Suprapubic skin (tissue), 4 donors: Measurements from ENCODE around the gene TEAD2. TPM values are rescaled to one million over a fixed set of nuclear protein-coding genes. Genes with fewer than 3 reads are reported as not detected.

ENCODE experiments used
- DNase-seq, 2 donors: peaks; one replicate each; pipeline ENCODE4 v3.0.0-alpha.2; 2019; ENCODE audit warnings: low spot score in 2 of 2
- H3K27ac ChIP-seq: fragments of 200-600 bp; sonication (generic); one replicate; pipeline ENCODE4 v1.5.1; 2019
- H3K27me3 ChIP-seq: fragments of 200-600 bp; sonication (generic); one replicate; pipeline ENCODE4 v1.5.1; 2019
- H3K36me3 ChIP-seq: fragments of 200-600 bp; sonication (generic); one replicate; pipeline ENCODE4 v1.5.1; 2019
- H3K4me1 ChIP-seq: fragments of 200-600 bp; sonication (generic); one replicate; pipeline ENCODE4 v1.5.1; 2019
- H3K4me3 ChIP-seq: fragments of 200-600 bp; sonication (generic); one replicate; pipeline ENCODE4 v1.5.1; 2019; ENCODE audit warnings: mild to moderate bottlenecking
- H3K9me3 ChIP-seq: fragments of 200-600 bp; sonication (generic); one replicate; pipeline ENCODE4 v1.5.1; 2019
- EP300 ChIP-seq: sonication (generic); formaldehyde crosslinking; IDR thresholded peaks from one replicate; pipeline ENCODE4 v1.6.1; 2017; ENCODE audit warnings: antibody characterized with exemption
- POLR2A ChIP-seq, 2 donors: fragments of 450-650 bp; IDR thresholded peaks; one replicate each; pipeline ENCODE4 v1.6.1; 2017; ENCODE audit warnings: antibody characterized with exemption in 2 of 2, mild to moderate bottlenecking in 2 of 2, moderate library complexity in 2 of 2
- POLR2AphosphoS5 ChIP-seq, 3 donors: sonication (generic); formaldehyde crosslinking; IDR thresholded peaks; one replicate each; pipeline ENCODE4 v1.6.1; 2017; ENCODE audit warnings: antibody characterized with exemption in 3 of 3
- WGBS: methylation state at CpG from one replicate; pipeline ENCODE4 v1.1.5; 2018; 5-methylcytosine and 5-hydroxymethylcytosine counted together
- total RNA-seq, 4 donors: library from RNA; depleted of rRNA; stranded (reverse); fragments of >200 nt; gene quantifications; one replicate each; pipeline ENCODE4 v1.1.0, GENCODE V29; 2016
- TF ChIP-seq, protein P1 (sequence below), 2 donors: fragments of 200-600 bp in 1 of 2; fragments of 450-650 bp in 1 of 2; sonication (generic) in 1 of 2; IDR thresholded peaks; one replicate each; pipeline ENCODE4 v1.5.1; 2016 to 2019; ENCODE audit warnings: antibody characterized with exemption in 2 of 2, mild to moderate bottlenecking in 1 of 2, moderate library complexity in 1 of 2

The TEAD2 gene
- total RNA-seq, 4 donors from 2014 or later, result 10.6 to 15.4 (median 13.2) TPM

DNA sequence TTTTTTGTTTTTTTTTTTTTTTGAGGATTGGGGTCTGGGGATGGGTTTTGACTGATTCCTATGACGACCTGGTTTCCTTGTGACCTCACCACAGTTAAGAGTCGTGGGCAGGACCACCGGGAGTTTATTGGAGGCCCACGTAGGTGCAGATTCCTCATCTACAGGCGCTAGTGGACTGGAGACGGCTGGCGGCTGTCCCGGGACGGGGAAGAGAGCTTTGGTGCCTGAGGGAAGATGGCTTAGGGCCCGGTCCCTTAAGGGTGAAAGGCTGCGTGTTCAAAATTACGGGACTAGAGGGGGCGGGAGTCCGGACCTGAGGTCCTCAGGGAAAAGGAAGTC, 682 bp upstream of the TEAD2 start:
- TF ChIP-seq, protein P1, sequence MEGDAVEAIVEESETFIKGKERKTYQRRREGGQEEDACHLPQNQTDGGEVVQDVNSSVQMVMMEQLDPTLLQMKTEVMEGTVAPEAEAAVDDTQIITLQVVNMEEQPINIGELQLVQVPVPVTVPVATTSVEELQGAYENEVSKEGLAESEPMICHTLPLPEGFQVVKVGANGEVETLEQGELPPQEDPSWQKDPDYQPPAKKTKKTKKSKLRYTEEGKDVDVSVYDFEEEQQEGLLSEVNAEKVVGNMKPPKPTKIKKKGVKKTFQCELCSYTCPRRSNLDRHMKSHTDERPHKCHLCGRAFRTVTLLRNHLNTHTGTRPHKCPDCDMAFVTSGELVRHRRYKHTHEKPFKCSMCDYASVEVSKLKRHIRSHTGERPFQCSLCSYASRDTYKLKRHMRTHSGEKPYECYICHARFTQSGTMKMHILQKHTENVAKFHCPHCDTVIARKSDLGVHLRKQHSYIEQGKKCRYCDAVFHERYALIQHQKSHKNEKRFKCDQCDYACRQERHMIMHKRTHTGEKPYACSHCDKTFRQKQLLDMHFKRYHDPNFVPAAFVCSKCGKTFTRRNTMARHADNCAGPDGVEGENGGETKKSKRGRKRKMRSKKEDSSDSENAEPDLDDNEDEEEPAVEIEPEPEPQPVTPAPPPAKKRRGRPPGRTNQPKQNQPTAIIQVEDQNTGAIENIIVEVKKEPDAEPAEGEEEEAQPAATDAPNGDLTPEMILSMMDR (IDR thresholded peaks at IDR 0.05), result no peak
- TF ChIP-seq POLR2AphosphoS5 (IDR thresholded peaks at IDR 0.05) (no peak), POLR2A (IDR thresholded peaks at IDR 0.05) (no peak), EP300 (no peak)
- Histone ChIP-seq H3K9me3 (no peaks in the 10 kb centered on the region), H3K36me3 (peaks cover 14% of the 10 kb centered on the region), H3K27ac (peak overlapping the region; percentile 93), H3K27me3 (no peaks in the 10 kb centered on the region), H3K4me1 (peaks cover 39% of the 10 kb centered on the region), H3K4me3 (peak overlapping the region; percentile 79)
- DNase-seq, result peak in 1 of 2 donors; percentile 77
- 1% methylated on average over 14 of the region's 14 CpGs for WGBS

DNA sequence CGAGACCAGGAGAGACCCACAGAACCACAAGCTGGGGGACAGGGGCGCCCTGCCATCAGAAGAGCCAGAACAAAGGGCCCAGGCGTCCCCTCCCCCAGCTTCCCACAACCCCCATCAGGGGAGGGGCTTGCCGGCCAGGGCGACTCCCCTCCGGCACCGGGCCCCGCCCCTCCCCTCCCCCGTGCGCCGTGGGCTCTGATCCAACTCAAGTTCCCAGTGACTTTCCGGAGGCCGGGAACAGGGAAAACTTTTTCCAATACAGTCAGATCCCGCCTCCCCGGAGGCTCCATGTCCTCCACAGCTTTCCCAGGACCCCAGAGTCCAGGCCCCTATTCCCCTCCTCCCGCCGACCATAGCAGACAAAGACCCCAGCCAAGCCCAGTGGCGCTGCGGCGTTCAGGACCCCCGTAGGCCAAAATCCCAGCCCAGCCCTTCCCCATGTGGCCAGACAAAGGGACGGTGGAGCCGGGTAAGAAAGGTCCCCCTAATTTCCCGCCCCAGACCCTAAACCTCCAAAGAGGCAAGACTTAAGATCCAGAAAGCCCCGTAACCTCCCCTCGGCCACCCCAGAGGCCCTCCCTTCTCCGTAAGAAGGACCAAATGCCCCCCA, 673 bp downstream of the TEAD2 start:
- Histone ChIP-seq H3K27ac (peak overlapping the region; percentile 93), H3K36me3 (peaks cover 21% of the 10 kb centered on the region), H3K4me1 (peaks cover 45% of the 10 kb centered on the region), H3K4me3 (peak overlapping the region; percentile 79), H3K9me3 (no peaks in the 10 kb centered on the region), H3K27me3 (no peaks in the 10 kb centered on the region)
- DNase-seq, result peak; percentile 89
- WGBS, result 6% methylated on average over 18 of the region's 27 CpGs
- TF ChIP-seq POLR2A (IDR thresholded peaks at IDR 0.05), result no peak
- no peak for TF ChIP-seq POLR2AphosphoS5 (IDR thresholded peaks at IDR 0.05)
- no peak for TF ChIP-seq EP300
- TF ChIP-seq, protein P1 (IDR thresholded peaks at IDR 0.05), result no peak

DNA sequence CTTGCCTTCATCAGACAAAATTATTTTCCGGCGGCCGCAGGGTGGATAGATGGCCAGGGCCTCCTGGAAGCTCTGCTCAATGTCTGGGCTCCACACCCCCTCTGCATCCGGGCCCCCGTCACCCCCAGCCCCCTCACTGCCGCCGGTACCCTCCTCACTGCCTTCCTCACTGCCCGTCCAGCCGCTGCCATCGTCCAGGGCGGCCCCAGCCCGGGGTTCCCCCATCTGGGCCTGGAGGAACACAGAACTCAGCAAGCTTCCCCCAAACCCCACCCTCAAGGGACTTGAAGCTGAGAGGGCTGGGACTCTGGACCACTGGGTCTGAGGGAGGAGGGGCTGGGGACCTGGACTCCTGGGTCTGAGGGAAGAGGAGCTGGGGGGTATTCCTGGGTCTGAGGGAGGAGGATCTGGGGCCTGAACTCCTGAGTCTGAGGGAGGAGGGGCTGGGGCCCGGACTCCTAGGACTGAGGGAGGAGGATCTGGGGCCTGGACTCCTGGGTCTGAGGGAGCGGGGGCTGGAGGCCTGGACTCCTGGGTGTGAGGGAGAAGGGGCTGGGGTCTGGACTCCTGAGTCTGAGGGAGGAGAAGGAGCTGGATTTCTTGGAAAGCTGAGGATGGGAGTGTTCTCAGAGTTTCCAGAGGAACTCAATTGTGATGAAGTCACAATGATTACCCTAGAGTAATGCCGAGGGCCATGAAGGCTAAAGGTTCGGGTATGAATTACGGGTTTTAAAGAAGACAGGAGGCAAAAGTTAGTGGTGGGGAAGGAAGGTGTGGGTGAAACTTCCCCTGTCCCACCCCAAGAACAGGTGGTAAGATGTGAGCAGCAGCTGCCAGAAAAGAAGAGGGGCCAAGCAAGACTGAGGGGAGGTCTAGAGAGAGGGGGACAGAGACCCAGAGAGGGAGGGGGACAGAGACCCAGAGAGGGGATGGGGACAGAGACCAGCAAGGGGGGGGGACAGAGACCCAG, 2.1 kb downstream of the TEAD2 start:
- TF ChIP-seq POLR2AphosphoS5 (IDR thresholded peaks at IDR 0.05) (no peak), EP300 (no peak), POLR2A (IDR thresholded peaks at IDR 0.05) (no peak)
- TF ChIP-seq, protein P1 (IDR thresholded peaks at IDR 0.05), result no peak
- H3K27ac ChIP-seq, result peak overlapping the region; percentile 18
- no peak for DNase-seq
- H3K9me3 ChIP-seq, result no peaks in the 10 kb centered on the region
- H3K4me3 ChIP-seq, result no peak overlapping the region
- H3K4me1 ChIP-seq, result peaks cover 47% of the 10 kb centered on the region
- peaks cover 26% of the 10 kb centered on the region for H3K36me3 ChIP-seq
- H3K27me3 ChIP-seq, result no peaks in the 10 kb centered on the region
- 78% methylated on average over 17 of the region's 17 CpGs for WGBS

DNA sequence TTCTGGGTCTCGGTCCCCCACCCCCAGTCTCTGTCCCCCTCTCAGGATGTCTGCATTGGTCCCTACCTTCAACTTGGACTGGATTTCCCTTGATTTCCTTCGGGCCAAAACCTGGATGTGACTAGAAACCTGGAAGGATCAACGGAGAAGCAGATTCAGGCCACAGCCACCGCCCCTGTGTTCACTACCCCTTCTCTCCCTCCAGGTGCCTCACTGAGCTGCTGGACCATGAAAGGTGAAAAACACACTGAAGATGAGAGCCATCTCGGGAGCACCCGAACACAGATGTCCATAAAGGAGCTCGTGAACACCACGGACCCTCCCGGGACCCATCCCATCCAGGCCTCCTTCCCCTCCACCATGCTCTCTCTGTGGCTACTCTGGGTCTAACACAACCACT, 5.0 kb downstream of the TEAD2 start:
- Histone ChIP-seq H3K4me3 (no peak overlapping the region), H3K4me1 (peaks cover 29% of the 10 kb centered on the region), H3K27ac (no peak overlapping the region), H3K27me3 (no peaks in the 10 kb centered on the region), H3K36me3 (peaks cover 39% of the 10 kb centered on the region), H3K9me3 (no peaks in the 10 kb centered on the region)
- 86% methylated on average over 9 of the region's 9 CpGs for WGBS
- no peak for DNase-seq
- TF ChIP-seq EP300 (no peak), POLR2AphosphoS5 (IDR thresholded peaks at IDR 0.05) (no peak), POLR2A (IDR thresholded peaks at IDR 0.05) (no peak)
- TF ChIP-seq, protein P1 (IDR thresholded peaks at IDR 0.05), result no peak

DNA sequence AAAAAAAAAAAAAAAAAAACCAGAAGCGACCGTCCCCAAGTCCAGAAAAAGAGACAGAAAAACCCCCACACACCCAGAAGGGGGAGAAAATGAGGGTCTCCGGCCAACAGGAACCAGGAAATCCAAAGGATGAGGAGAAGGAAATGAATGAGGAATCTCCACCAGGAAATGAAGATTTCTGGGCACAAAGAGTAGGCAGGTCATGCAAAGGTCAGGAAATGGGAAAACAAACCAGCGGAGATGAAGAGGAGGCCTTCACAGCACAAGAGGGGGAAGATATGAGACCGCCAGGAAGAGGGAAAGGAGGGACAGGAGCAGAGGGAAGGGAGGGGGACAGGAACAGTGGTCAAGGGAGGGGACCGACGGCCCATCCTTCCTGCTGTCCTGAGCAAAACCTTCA, 5.8 kb downstream of the TEAD2 start:
- H3K4me3 ChIP-seq, result no peak overlapping the region
- TF ChIP-seq, protein P1 (IDR thresholded peaks at IDR 0.05), result no peak
- no peak for TF ChIP-seq POLR2AphosphoS5 (IDR thresholded peaks at IDR 0.05)
- no peak for TF ChIP-seq EP300
- no peak for TF ChIP-seq POLR2A (IDR thresholded peaks at IDR 0.05)

More for the DNA sequence above, 5.8 kb downstream of the TEAD2 start:
- WGBS, result 63% methylated on average over 7 of the region's 7 CpGs
- peaks cover 44% of the 10 kb centered on the region for H3K36me3 ChIP-seq
- H3K4me1 ChIP-seq, result peaks cover 21% of the 10 kb centered on the region
- no peak overlapping the region for H3K27ac ChIP-seq
- H3K27me3 ChIP-seq, result no peaks in the 10 kb centered on the region
- no peaks in the 10 kb centered on the region for H3K9me3 ChIP-seq
- no peak for DNase-seq
